Astrocyte of the cerebellum (primary cell): ENCODE results near the gene CDH15.

Experiments
- DNase-seq: peaks from one replicate; pipeline ENCODE4 v3.0.0-alpha.2; 2011; ENCODE audit warnings: low read depth
- H3K4me3 ChIP-seq: 2 replicates; pipeline ENCODE4 v1.5.1; 2011; ENCODE audit warnings: mild to moderate bottlenecking, low read depth, low read length, moderate library complexity
- in situ Hi-C: cut with HindIII; loops from 2 replicates; pipeline ENCODE4 v1.10.0; 2017; ENCODE audit warnings: low sequenced_read_pairs
- TF ChIP-seq, protein P1 (sequence below): IDR thresholded peaks from 2 replicates; pipeline ENCODE4 v1.5.1; 2012; ENCODE audit warnings: low read length, low read depth, moderate library complexity, mild to moderate bottlenecking; ENCODE audit errors: missing control alignments

The CDH15 gene

GRCh38 chr16:89177501-89177900, 6.0 kb downstream of the CDH15 start:
- TF ChIP-seq, protein P1, sequence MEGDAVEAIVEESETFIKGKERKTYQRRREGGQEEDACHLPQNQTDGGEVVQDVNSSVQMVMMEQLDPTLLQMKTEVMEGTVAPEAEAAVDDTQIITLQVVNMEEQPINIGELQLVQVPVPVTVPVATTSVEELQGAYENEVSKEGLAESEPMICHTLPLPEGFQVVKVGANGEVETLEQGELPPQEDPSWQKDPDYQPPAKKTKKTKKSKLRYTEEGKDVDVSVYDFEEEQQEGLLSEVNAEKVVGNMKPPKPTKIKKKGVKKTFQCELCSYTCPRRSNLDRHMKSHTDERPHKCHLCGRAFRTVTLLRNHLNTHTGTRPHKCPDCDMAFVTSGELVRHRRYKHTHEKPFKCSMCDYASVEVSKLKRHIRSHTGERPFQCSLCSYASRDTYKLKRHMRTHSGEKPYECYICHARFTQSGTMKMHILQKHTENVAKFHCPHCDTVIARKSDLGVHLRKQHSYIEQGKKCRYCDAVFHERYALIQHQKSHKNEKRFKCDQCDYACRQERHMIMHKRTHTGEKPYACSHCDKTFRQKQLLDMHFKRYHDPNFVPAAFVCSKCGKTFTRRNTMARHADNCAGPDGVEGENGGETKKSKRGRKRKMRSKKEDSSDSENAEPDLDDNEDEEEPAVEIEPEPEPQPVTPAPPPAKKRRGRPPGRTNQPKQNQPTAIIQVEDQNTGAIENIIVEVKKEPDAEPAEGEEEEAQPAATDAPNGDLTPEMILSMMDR, result no peak
- in situ Hi-C loops, result no loop called here

DNA sequence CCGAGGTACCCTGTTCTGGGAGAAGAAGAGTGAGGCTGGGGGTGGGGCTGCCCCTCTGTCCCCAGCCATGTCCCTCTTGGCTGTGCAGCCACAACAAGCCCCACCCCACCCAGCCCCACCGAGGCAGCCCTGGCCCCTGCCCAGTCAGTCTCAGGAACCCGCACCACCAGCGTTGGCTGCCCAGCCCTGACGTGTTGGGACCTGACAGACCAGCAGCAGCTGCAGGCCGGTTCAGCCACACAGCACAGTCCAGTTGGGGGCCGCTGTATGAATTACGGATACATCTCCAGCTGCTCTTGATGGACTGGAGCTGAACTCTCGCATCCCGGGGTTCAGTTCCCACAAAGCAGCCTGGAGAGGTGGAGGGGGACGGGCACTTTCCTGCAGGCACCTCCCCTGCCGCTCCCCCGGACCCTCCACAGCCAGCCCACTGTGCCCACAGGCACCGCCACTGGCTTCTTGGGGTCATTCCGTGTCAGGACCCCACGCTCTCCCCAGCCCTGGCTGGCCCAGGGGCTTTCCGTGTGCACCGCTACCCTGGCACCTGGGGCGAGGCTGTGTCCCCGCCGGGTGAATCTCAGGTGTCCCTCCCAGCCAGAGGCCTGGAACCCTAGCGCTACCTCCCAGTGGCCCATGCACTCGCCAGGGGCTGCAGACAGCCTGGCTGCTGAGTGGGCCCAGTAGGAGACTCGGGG, 7.1 kb downstream of the CDH15 start:
- TF ChIP-seq, protein P1, result no peak
- no peak overlapping the region for H3K4me3 ChIP-seq
- in situ Hi-C loops, result no loop called here
- DNase-seq, result no peak

More at GRCh38 chr16:89177501-89177900, 6.0 kb downstream of the CDH15 start:
- no peak overlapping the region for H3K4me3 ChIP-seq
- DNase-seq, result no peak

DNA sequence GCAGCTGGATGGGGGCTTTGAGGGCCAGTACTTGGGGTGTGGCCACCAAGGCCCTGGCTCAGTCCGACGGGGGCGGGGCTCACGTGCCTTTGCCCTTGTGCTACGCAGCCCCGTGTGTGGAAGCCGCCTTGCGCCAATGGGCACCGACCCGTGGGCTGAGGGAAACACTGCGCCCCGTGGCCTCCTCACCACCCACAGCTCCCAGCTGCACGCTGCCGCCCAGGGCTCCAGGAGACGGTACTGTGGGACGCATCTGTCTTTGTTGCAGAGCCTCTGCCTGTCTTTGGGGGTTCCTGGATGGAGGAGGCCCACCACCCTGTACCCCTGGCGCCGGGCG, 7.6 kb downstream of the CDH15 start:
- in situ Hi-C loops, result no loop called here
- no peak overlapping the region for H3K4me3 ChIP-seq
- TF ChIP-seq, protein P1, result no peak
- no peak for DNase-seq

DNA sequence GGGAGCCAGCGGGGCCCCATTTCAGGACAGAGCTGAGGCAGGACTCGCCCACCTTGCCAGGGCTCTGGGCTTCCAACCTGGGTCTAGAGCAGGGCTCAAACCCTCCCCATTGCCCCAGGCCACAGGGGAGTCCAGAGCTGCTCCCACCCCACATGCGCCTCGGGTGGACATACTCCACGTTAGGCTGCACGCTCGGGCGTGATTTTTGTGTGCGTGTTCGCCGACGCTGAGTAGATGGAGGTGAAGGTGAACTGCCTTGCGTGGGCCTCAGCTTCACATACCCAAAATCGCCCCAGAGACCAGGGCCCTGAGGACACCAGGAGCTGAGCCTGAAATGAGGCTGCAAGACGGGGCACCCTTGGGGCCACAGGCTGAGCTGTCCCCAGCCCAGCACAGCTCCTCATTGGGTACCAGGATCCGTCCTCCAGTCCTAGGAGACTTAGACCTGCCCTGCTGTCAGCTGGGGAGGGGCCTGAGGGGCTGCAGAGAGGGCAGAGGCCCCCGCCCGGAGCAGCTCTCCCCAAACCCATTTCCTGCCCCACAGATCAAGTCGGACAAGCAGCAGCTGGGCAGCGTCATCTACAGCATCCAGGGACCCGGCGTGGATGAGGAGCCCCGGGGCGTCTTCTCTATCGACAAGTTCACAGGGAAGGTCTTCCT, 8.2 kb downstream of the CDH15 start:
- TF ChIP-seq, protein P1, result no peak
- in situ Hi-C loops, result no loop called here

GRCh38 chr16:89183463-89183862, 11.9 kb downstream of the CDH15 start:
- H3K4me3 ChIP-seq, result no peak overlapping the region
- in situ Hi-C loops, result no loop called here
- DNase-seq, result no peak
- TF ChIP-seq, protein P1, result no peak

More for the DNA sequence above, 8.2 kb downstream of the CDH15 start:
- no peak overlapping the region for H3K4me3 ChIP-seq
- no peak for DNase-seq

DNA sequence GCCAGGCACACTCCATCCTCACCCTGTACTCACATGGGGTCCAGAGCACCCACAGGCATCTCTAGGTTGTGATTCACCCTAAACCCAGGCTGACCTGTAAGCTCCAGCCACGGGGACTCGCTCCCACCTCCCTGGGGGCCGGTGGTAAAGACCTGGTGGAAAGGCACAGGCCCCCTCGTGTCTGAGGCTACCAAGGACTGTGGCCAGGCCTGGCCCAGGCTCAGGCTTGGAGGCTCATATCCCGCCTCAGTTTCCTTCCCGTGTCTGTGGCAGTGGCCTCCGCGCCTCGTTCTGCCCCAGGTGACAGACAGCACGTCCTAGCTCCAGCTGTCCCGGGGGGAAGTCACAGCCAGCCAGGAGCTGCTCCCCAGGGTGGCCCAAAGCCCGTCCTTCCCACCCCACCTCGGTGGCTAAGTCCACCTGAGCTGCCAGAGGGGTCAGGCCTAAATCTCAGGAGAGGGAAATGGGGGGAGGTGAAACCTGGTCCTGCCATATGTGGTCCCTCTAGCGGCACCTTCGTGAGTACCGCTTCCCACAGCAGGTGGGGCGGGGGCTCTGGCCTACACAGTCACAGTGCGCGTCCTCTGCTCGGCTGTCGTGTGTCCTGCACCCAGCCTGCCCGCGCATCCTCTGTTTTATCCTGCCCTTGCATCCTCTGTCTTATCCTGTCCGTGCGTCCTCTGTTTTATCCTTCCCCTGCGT, 12.6 kb downstream of the CDH15 start:
- TF ChIP-seq, protein P1, result no peak
- no peak for DNase-seq
- no peak overlapping the region for H3K4me3 ChIP-seq
- in situ Hi-C loops, result no loop called here
